AG09319 (cell line): ENCODE results near the gene RAC3.

Experiments used
- DNase-seq: peaks from one replicate; pipeline ENCODE4 v3.0.0-alpha.2; 2010; ENCODE audit warnings: low read depth; ENCODE audit errors: extremely low read depth
- TF ChIP-seq, protein P1 (sequence below): IDR thresholded peaks from 2 replicates; pipeline ENCODE4 v1.5.1; 2011; ENCODE audit warnings: low read depth, mild to moderate bottlenecking, inconsistent platforms, low read length, moderate library complexity

The RAC3 gene

DNA sequence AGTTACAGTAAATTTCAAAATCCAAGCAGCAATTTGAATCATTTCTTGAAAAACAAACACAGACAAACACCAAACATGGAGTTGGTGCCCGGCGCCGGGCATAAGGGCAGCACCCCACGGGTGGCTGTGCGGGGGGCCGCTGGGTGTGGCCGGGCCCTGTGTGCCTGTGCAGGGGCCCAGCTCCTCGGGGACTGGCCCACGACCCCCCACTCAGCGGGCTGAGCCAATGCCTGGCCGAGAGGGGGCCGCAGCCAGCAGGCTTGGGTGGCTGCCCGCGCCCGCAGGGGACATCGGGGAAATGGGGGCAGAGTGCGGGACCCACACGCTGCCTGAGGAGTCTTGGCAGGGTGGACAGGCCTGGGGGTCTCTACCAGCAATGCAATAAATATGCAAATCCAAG lies 47.0 kb downstream of the RAC3 start:
- TF ChIP-seq, protein P1, sequence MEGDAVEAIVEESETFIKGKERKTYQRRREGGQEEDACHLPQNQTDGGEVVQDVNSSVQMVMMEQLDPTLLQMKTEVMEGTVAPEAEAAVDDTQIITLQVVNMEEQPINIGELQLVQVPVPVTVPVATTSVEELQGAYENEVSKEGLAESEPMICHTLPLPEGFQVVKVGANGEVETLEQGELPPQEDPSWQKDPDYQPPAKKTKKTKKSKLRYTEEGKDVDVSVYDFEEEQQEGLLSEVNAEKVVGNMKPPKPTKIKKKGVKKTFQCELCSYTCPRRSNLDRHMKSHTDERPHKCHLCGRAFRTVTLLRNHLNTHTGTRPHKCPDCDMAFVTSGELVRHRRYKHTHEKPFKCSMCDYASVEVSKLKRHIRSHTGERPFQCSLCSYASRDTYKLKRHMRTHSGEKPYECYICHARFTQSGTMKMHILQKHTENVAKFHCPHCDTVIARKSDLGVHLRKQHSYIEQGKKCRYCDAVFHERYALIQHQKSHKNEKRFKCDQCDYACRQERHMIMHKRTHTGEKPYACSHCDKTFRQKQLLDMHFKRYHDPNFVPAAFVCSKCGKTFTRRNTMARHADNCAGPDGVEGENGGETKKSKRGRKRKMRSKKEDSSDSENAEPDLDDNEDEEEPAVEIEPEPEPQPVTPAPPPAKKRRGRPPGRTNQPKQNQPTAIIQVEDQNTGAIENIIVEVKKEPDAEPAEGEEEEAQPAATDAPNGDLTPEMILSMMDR: no peak
- no peak for DNase-seq

DNA sequence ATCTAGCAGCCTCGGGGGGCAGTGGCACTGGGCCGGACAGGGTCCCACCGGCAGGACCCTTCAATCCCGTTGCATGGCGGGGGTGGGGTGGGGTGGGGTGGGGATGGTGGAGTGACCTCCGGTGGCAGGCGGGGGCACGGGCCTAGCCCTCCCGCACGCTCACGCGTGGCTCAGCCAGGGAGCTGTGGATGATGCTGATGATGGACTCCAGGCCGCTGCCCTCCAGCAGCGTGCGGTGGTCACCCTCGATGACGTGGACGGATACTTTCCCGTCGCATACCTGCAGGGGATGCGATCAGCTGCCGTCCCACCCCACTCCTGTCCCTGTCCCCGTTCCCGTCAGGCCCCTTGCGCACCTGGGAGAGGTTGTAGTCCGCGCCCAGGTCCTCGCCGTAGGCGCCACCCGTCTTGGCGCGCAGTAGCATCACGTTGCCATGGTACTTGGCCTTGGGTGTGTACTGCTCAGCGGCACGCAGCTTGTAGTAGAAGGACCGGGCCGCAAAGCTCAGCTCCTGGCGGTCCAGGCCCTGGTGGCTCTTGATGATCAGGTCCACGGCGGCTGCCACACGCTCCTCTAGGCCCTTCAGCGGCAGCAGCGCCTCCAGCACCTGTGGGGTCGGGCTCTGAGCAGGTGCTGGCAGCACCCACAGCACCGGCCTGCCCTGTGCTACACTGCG lies 47.7 kb downstream of the RAC3 start:
- no peak for DNase-seq
- TF ChIP-seq, protein P1: no peak

DNA sequence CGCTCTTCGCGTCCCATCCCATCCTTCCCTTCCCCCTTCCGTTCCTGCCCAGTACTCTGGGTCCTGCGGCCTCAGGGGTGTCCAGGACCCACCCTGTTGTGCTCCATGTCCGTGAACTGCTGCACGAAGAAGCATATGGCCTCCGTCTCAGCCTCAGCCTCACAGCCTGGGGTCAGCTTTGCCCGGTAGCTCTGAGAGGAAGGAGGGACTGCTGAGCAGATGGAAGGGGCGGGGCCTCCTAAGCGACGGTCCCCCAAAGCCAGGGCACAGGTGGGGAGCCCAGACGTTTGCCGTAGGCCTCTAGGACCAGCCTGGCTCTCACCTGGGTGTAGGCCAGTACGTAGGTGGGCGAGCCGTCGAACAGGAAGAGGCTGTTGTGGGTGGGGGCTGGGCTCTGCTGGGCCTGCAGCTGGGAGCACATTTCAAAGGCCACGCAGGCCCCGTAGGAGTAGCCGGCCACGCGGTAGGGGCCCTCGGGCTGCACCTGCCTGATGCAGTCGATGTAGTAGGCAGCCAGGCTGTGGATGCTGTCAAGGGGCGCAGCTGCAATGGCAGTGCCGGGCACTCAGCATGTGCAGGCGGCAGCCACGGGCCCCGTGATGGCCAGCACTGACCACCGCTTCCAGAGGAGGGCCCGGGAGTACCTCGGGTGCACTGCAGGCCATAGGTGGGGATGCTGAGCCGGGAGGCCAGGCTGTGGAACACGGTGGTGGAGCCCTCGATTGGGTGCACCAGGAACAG lies 48.7 kb downstream of the RAC3 start:
- TF ChIP-seq, protein P1: no peak
- no peak for DNase-seq

DNA sequence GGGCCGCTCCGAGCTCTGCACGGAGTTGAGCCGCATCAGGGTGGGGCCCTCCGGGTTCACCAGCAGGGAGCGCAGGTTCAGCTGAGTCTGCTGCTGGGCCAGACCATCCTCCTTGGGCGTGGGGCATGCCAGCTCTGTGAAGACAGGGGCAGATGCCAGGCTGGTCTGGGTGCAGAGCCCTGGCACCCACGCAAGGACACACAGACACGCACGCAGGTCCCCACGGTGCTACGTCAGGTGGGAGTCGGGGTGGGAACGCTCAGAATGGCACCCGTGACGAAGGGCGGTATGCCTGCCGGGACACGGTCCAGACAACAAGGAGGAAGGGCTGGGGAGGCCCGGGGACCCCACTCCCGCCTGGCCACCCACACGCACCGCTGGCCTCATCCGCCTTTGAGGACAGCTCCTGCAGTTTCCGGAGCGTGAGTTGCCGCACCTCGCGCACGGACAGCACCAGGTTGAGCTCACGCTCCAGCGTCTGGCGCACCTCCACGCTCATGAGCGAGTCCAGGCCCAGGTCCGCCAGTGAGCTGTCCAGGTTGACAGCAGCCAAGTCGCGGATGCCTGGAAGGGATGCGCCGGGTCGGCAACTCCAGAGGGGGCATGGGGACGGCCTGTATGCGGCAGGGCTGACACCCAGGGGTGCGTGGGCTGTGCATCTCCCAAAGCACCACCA lies 49.4 kb downstream of the RAC3 start:
- no peak for DNase-seq
- TF ChIP-seq, protein P1: no peak

DNA sequence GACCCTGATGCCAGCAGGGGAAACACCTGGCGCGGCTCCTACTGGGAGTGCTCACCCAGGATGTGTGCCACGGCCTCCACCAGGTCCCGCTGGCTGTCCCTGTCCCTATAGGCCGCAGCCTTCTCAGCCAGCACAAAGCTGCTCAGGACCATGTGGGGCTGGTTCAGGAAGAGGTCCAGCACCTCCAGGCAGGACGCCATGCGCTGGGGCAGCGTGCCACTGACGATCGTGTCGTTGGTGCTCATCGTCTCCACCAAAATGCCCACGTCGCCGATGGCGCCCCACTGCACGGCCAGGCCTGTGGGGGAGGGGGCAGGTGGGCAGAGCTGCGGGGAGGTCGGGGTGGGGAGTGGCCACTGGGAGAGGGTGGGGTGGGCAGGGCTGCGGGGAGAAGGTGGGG lies 50.1 kb downstream of the RAC3 start:
- TF ChIP-seq, protein P1: no peak
- no peak for DNase-seq

DNA sequence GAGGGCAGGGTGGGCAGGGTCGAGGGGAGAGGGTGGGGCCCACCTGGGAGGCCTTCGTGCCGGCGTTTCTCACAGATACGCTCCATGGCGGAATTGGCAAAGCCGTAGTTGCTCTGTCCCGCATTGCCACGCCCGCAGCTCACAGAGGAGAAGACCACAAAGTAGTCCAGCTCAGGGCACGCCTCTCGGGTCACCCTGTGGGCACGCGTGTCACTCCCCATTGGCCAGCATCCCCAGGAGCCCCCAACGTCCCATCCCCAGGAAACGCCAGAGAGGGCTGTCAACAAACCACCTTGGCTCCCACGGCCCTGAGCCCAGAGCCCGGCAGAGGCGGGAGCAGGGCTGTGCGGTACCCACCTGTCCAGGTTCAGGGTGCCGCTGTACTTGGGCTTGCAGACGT lies 50.5 kb downstream of the RAC3 start:
- TF ChIP-seq, protein P1: no peak
- DNase-seq: no peak

DNA sequence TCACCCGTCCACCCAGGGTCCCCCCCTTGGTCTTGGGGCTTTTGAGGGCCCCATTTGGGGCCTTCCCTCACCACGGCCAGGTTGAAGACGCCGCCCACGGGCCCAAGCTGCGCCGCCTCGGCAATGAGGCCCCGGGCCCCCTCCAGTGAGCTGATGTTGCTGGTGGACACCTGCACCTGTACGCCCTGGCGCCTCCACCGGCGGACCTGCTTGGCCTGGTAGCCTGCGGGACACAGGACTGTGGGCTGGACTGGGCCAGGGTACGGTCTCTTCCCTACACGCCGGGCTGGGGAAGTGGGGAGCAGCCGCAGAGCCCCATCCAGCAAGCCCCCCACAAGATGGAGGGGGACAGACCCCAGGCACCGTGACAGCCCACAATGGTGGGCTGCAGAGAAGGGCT lies 51.0 kb downstream of the RAC3 start:
- TF ChIP-seq, protein P1: no peak
- no peak for DNase-seq
